HepG2 (cell line): Measurements from ENCODE around the gene RAB1B. TPM values are rescaled to one million over a fixed set of nuclear protein-coding genes. Genes with fewer than 3 reads are reported as not detected.

Experiments used
- ATAC-seq: fragments of 200-7000 bp; cut with Tn5 transposase; 3 replicates; pipeline ENCODE4 v1.9.1; 2020; ENCODE audit warnings: mild to moderate bottlenecking, moderate library complexity
- BruUV-seq: library from RNA; stranded (reverse); fragments of 400-500 nt; replicated peaks from 2 replicates; lab custom pipeline; 2021; lab: Mats Ljungman, UMichigan
- CTCF ChIA-PET: fragments of 300-600 bp; formaldehyde crosslinking; extraction: SDS; loops from one replicate; lab custom pipeline; 2021; ENCODE audit warnings: low total read pairs, inconsistent platforms, low intra/inter-chr PET ratio; lab: Yijun Ruan, JAX
- POLR2A ChIA-PET: fragments of 350-600 bp; sonication (Branson Sonifier 250); formaldehyde crosslinking; loops from one replicate; lab custom pipeline; 2020; ENCODE audit warnings: antibody characterized with exemption, inconsistent platforms; lab: Yijun Ruan, JAX
- DNase-seq: peaks from one replicate; pipeline ENCODE4 v3.0.0-alpha.2; 2015; ENCODE audit warnings: low spot score
- FAIRE-seq: peaks from 3 replicates; lab custom pipeline; 2011; peaks lifted over from hg19 to GRCh38; lab: Jason Lieb, UNC
- H2AFZ ChIP-seq: one replicate; pipeline ENCODE4 v1.6.1; 2011; ENCODE audit warnings: low read length, inconsistent platforms
- H3K27ac ChIP-seq: fragments of 300-600 bp; 3 replicates; pipeline ENCODE4 v1.8.0; 2011; ENCODE audit warnings: mixed run types, mild to moderate bottlenecking, mixed read lengths, low read length, inconsistent platforms; ENCODE audit not compliant: insufficient read depth; ENCODE audit errors: extremely low read length
- H3K27me3 ChIP-seq, 2 experiments: fragments of 200-600 bp in 1 of 2; 2 replicates in 1 of 2; 3 replicates in 1 of 2; pipeline versions ENCODE4 v1.6.0 to v1.8.0; 2011; ENCODE audit warnings: low read length in 2 of 2, mild to moderate bottlenecking in 2 of 2, moderate library complexity in 2 of 2, inconsistent platforms in 1 of 2; ENCODE audit not compliant: insufficient read depth in 2 of 2, control insufficient read depth in 1 of 2
- H3K36me3 ChIP-seq, 2 experiments: fragments of 200-600 bp in 1 of 2; replicated peaks in 1 of 2; 2 replicates in 1 of 2; 3 replicates in 1 of 2; pipeline versions ENCODE4 v1.5.1 to v1.8.0; 2011; ENCODE audit warnings: low read length in 2 of 2, inconsistent platforms in 1 of 2; ENCODE audit not compliant: insufficient read depth in 2 of 2, control insufficient read depth in 1 of 2
- H3K4me1 ChIP-seq: 2 replicates; pipeline ENCODE4 v1.5.1; 2012; ENCODE audit warnings: low read length, inconsistent platforms; ENCODE audit not compliant: insufficient read depth
- H3K4me2 ChIP-seq: 2 replicates; pipeline ENCODE4 v1.6.0; 2011; ENCODE audit warnings: low read depth, low read length, inconsistent platforms
- H3K4me3 ChIP-seq, 3 experiments: fragments of 200-600 bp in 1 of 3; sonication (generic), shearing (Covaris generic) in 1 of 3; replicated peaks in 1 of 3; 2 replicates each; pipeline ENCODE4 v1.5.1; 2011 to 2016; ENCODE audit warnings: low read length in 3 of 3, inconsistent platforms in 2 of 3, low read depth in 2 of 3, mild to moderate bottlenecking in 2 of 3, control low read depth in 1 of 3, mixed read lengths in 1 of 3; ENCODE audit not compliant: insufficient read depth in 1 of 3
- H3K79me2 ChIP-seq: one replicate; pipeline ENCODE4 v1.6.1; 2011; ENCODE audit warnings: low read length, inconsistent platforms; ENCODE audit not compliant: insufficient read depth
- H3K9ac ChIP-seq: 2 replicates; pipeline ENCODE4 v1.6.0; 2011; ENCODE audit warnings: mild to moderate bottlenecking, low read depth, low read length, inconsistent platforms; ENCODE audit not compliant: insufficient read depth
- H3K9me3 ChIP-seq: 2 replicates; pipeline ENCODE4 v1.5.1; 2012; ENCODE audit warnings: mild to moderate bottlenecking, low read length
- H4K20me1 ChIP-seq: 2 replicates; pipeline ENCODE4 v1.6.0; 2011; ENCODE audit warnings: inconsistent platforms, mild to moderate bottlenecking, low read length, moderate library complexity; ENCODE audit not compliant: insufficient read depth
- ADNP ChIP-seq: sonication (generic); formaldehyde crosslinking; IDR thresholded peaks from 2 replicates; pipeline ENCODE4 v1.4.0; 2020; ENCODE audit warnings: missing genetic modification reagents
- KLF9 ChIP-seq: IDR thresholded peaks from 2 replicates; pipeline ENCODE4 v1.6.1; 2016; ENCODE audit warnings: low read depth
- LCORL ChIP-seq, 2 experiments: fragments of 450-650 bp in 1 of 2; sonication (generic) in 1 of 2; formaldehyde crosslinking in 1 of 2; IDR thresholded peaks; 2 replicates each; pipeline versions ENCODE4 v1.5.0 to v1.6.1; 2017 to 2020; ENCODE audit warnings: antibody characterized with exemption in 1 of 2, missing genetic modification reagents in 1 of 2
- TAF1 ChIP-seq: sonication (generic); formaldehyde crosslinking; IDR thresholded peaks from 2 replicates; pipeline ENCODE4 v1.4.0; 2020; ENCODE audit warnings: missing genetic modification reagents
- TGIF2 ChIP-seq: IDR thresholded peaks from 2 replicates; pipeline ENCODE4 v1.6.1; 2016; ENCODE audit warnings: control low read depth, missing compliant biosample characterization
- THAP8 ChIP-seq: sonication (generic); formaldehyde crosslinking; IDR thresholded peaks from 2 replicates; pipeline ENCODE4 v1.5.1; 2020; ENCODE audit warnings: missing genetic modification reagents, mild to moderate bottlenecking, borderline replicate concordance
- ZBTB20 ChIP-seq: sonication (generic); formaldehyde crosslinking; IDR thresholded peaks from 2 replicates; pipeline ENCODE4 v1.8.1; 2023; ENCODE audit warnings: missing genetic modification reagents, low read depth, mild to moderate bottlenecking, borderline replicate concordance
- ZFP62 ChIP-seq: sonication (generic); formaldehyde crosslinking; IDR thresholded peaks from 2 replicates; pipeline ENCODE4 v1.4.0; 2020; ENCODE audit warnings: missing genetic modification reagents
- ZNF354B ChIP-seq: sonication (generic); formaldehyde crosslinking; IDR thresholded peaks from 2 replicates; pipeline ENCODE4 v1.8.0; 2022; ENCODE audit warnings: mild to moderate bottlenecking, missing genetic modification reagents
- ZNF674 ChIP-seq: sonication (generic); formaldehyde crosslinking; IDR thresholded peaks from 2 replicates; pipeline ENCODE4 v1.5.0; 2020; ENCODE audit warnings: low read depth, mild to moderate bottlenecking, missing genetic modification reagents
- in situ Hi-C: cut with HindIII; loops from 2 replicates; pipeline ENCODE4 v1.10.0; 2017; ENCODE audit warnings: low pct_unique_long_range_greater_than_20kb; ENCODE audit not compliant: extremely low pct_ligation_motif_present
- intact Hi-C: fragments of 100-400 bp; cut with micrococcal nuclease; formaldehyde crosslinking; loops from one replicate; pipeline ENCODE4 v1.10.0; 2022; ENCODE audit not compliant: unreplicated experiment
- polyA plus RNA-seq, 8 experiments: library from polyadenylated mRNA; depleted of rRNA in 3 of 8; stranded (reverse) in 7 of 8; unstranded in 1 of 8; fragments of >200 nt; fragmentation: Illumina TruSeq in 4 of 8; extraction: Trizol in 4 of 8; gene quantifications; 2 replicates each; pipeline versions ENCODE4 v1.2.1 to v1.2.3, GENCODE V29; 2011 to 2016; ENCODE audit warnings: low read depth in 4 of 8, missing spikeins in 1 of 8, mixed read lengths in 1 of 8; ENCODE audit not compliant: insufficient read depth in 1 of 8
- total RNA-seq, 5 experiments: library from RNA; depleted of rRNA; stranded (reverse); fragments of >200 nt; fragmentation: Illumina TruSeq; extraction: Trizol; gene quantifications; 2 replicates each; pipeline ENCODE4 v1.2.3, GENCODE V29; 2016; ENCODE audit warnings: low read depth in 1 of 5
- TF ChIP-seq, protein P1 (sequence below): sonication (generic); formaldehyde crosslinking; IDR thresholded peaks from 2 replicates; pipeline ENCODE4 v1.9.0; 2022; ENCODE audit warnings: low read depth, missing genetic modification reagents
- TF ChIP-seq, protein P2 (sequence below): sonication (generic); formaldehyde crosslinking; IDR thresholded peaks from 2 replicates; pipeline ENCODE4 v1.4.0; 2020; ENCODE audit warnings: missing genetic modification reagents

Gene RAB1B
- total and polyA plus RNA-seq, 2 of the 13 experiments (the other 11 are each of a cell fraction or from before 2014, with no cell fraction given) = 77.9 to 87.9 TPM

DNA sequence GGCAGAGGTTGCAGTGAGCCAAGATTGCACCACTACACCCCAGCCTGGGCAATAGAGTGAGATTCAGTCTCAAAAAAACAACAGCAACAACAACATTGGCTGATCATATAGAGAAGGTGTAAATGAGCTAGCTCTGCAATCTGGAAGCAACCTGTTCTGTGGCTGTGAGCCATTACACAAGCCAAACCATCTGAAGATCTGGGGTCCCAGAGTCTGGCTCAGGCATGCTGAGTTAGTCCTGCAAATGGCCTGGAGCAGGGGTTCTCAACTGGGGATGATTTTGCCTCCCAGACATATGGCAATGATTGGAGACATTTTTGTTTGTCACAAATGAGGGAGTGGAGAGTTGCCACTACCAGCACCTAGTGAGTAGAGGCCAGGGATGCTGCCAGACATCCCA, 42.3 kb upstream of the RAB1B start:
- Histone ChIP-seq H3K9me3 (no peaks in the 10 kb centered on the region), H3K9ac (no peak overlapping the region), H3K27ac (no peak overlapping the region), H4K20me1 (no peaks in the 10 kb centered on the region), H3K4me2 (no peak overlapping the region), H2AFZ (no peak overlapping the region), H3K79me2 (no peaks in the 10 kb centered on the region), H3K4me3 (no peak overlapping the region), H3K4me1 (peaks cover 5% of the 10 kb centered on the region; the same call in 1 of the 2 replicates), H3K36me3 (peaks cover under 1 to 10% of the 10 kb centered on the region in 2 experiments; a peak in 2 of 5 replicates), H3K27me3 (no peaks in the 10 kb centered on the region)
- no peak for TF ChIP-seq LCORL (IDR thresholded peaks at IDR 0.05)
- no peak for TF ChIP-seq LCORL (CRISPR knock-in tag; IDR thresholded peaks at IDR 0.05)
- TF ChIP-seq ADNP (CRISPR knock-in tag) = no peak
- TF ChIP-seq, protein P1, sequence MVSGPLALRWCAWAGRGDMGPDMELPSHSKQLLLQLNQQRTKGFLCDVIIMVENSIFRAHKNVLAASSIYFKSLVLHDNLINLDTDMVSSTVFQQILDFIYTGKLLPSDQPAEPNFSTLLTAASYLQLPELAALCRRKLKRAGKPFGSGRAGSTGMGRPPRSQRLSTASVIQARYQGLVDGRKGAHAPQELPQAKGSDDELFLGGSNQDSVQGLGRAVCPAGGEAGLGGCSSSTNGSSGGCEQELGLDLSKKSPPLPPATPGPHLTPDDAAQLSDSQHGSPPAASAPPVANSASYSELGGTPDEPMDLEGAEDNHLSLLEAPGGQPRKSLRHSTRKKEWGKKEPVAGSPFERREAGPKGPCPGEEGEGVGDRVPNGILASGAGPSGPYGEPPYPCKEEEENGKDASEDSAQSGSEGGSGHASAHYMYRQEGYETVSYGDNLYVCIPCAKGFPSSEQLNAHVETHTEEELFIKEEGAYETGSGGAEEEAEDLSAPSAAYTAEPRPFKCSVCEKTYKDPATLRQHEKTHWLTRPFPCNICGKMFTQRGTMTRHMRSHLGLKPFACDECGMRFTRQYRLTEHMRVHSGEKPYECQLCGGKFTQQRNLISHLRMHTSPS (CRISPR knock-in tag) = no peak
- TF ChIP-seq TGIF2 = no peak
- TF ChIP-seq, protein P2, sequence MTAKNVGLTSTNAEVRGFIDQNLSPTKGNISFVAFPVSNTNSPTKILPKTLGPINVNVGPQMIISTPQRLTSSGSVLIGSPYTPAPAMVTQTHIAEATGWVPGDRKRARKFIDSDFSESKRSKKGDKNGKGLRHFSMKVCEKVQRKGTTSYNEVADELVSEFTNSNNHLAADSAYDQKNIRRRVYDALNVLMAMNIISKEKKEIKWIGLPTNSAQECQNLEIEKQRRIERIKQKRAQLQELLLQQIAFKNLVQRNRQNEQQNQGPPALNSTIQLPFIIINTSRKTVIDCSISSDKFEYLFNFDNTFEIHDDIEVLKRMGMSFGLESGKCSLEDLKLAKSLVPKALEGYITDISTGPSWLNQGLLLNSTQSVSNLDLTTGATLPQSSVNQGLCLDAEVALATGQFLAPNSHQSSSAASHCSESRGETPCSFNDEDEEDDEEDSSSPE (CRISPR knock-in tag) = no peak
- TF ChIP-seq KLF9 (CRISPR knock-in tag) = no peak
- TF ChIP-seq TAF1 = no peak
- no peak for TF ChIP-seq ZFP62
- TF ChIP-seq ZNF674 (CRISPR knock-in tag) = no peak
- TF ChIP-seq ZNF354B (CRISPR knock-in tag) = no peak
- no peak for TF ChIP-seq THAP8
- no peak for TF ChIP-seq ZBTB20 (CRISPR knock-in tag)
- ATAC-seq = no peak
- FAIRE-seq = no peak
- in situ Hi-C loops (no loop called here), intact Hi-C loops (no loop called here)
- CTCF ChIA-PET = no interaction called here
- no TSS peak for BruUV-seq
- POLR2A ChIA-PET = no interaction called here
- no peak for DNase-seq
